Measurements from ENCODE around the gene FOXL3. TPM values are rescaled to one million over a fixed set of nuclear protein-coding genes. Genes with fewer than 3 reads are reported as not detected.

Gene FOXL3
- total RNA-seq, 1 experiment from 2014 or later = not detected

- ChIA-PET RAD21 (ENCODE audit: low non-redundant PET in 1 of 2, low total read pairs in 2 of 2, uncharacterized antibody in 2 of 2, unreplicated experiment in 2 of 2) (no interaction called here), POLR2A (no interaction called here), CTCF (no interaction called here)
- no peak overlapping the region for H3K27ac ChIP-seq (ENCODE audit: low read depth, low read length)
- intact Hi-C loops (cut with micrococcal nuclease) = no loop called here
- H3K36me3 ChIP-seq (ENCODE audit: control insufficient read depth in 1 of 2, insufficient read depth in 2 of 2, low read length in 2 of 2) = no peaks in the 10 kb centered on the region
- H3K9me2 ChIP-seq (ENCODE audit: insufficient read depth) = no peaks in the 10 kb centered on the region
- no peaks in the 10 kb centered on the region for H3K4me1 ChIP-seq (ENCODE audit: control insufficient read depth in 1 of 2, insufficient read depth in 2 of 2, low read length in 2 of 2)
- DNase-seq (ENCODE audit: low read depth, low spot score) (no peak), ATAC-seq (no peak)
- no peak overlapping the region for H2AFZ ChIP-seq (ENCODE audit: low read depth, low read length, poor library complexity, severe bottlenecking)
- no peak overlapping the region for H3K9ac ChIP-seq (ENCODE audit: low read length)
- peaks cover 7 to 12% of the 10 kb centered on the region in 2 experiments; a peak in 2 of 4 replicates for H3K9me3 ChIP-seq (ENCODE audit: control insufficient read depth in 1 of 2, insufficient read depth in 1 of 2, low read depth in 1 of 2, low read length in 2 of 2)
- no peaks in the 10 kb centered on the region for H4K20me1 ChIP-seq (ENCODE audit: insufficient read depth)
- no peak overlapping the region for H3K4me2 ChIP-seq (ENCODE audit: low read length)
- BruUV-seq (replicated peaks) = no TSS peak
- no peaks in the 10 kb centered on the region for H3K79me2 ChIP-seq (ENCODE audit: insufficient read depth, low read length)
- TF ChIP-seq FOSL1 (IDR thresholded peaks at IDR 0.05; ENCODE audit: low read depth) = no peak
- no peak for TF ChIP-seq TCF7L2 (IDR thresholded peaks at IDR 0.05; ENCODE audit: borderline replicate concordance, extremely low read depth, insufficient read depth, insufficient read length)
- TF ChIP-seq ELF1 (IDR thresholded peaks at IDR 0.05; ENCODE audit: borderline replicate concordance, low read depth) = no peak
- TF ChIP-seq ZNF274 (IDR thresholded peaks at IDR 0.05; ENCODE audit: low read depth, low read length) = no peak
- no peak for TF ChIP-seq CBX3 (IDR thresholded peaks at IDR 0.05; ENCODE audit: low read depth)
- no peak for TF ChIP-seq POLR2AphosphoS5 (IDR thresholded peaks at IDR 0.05; ENCODE audit: low read depth, low read length)
- no peak for TF ChIP-seq ZFX (IDR thresholded peaks at IDR 0.05)
- TF ChIP-seq, protein P1, sequence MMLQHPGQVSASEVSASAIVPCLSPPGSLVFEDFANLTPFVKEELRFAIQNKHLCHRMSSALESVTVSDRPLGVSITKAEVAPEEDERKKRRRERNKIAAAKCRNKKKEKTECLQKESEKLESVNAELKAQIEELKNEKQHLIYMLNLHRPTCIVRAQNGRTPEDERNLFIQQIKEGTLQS (IDR thresholded peaks at IDR 0.05) = no peak
- no peak for TF ChIP-seq SRF (IDR thresholded peaks at IDR 0.05; ENCODE audit: low read depth)
- TF ChIP-seq EZH2phosphoT487 (IDR thresholded peaks at IDR 0.05; ENCODE audit: borderline replicate concordance) = no peak
- no peak for TF ChIP-seq JUND (IDR thresholded peaks at IDR 0.05)
- TF ChIP-seq POLR2A (IDR thresholded peaks at IDR 0.05; ENCODE audit: borderline replicate concordance, extremely low read depth, insufficient read depth, insufficient read length) = no peak
- no peak overlapping the region for H3K4me3 ChIP-seq (replicated peaks in 1 of 2; ENCODE audit: low read depth in 1 of 2, low read length in 2 of 2)
- no peaks in the 10 kb centered on the region for H3K27me3 ChIP-seq (ENCODE audit: insufficient read depth, low read length)
These were observed 12.7 kb upstream of the FOXL3 start for GRCh38 chr7:277228-277627.

DNA sequence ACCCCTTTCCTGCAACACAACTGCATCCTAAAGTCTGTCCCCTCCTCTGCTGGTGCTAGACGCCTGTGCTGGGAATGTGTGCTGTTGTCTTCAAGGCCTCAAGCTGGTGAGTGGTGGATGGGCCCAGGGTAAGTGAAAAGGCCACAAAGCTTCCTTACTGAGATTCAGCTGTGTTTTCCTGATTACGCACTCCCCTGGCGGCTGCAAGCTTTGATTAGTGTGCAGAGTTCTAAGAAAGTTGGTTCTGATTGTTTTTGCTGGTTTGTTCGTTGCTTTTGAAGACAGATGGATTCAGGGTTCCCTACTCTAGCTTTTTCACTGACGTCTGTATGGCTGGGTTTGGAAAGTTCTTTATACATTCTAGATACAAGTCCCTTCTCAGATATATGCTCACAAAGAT lies 11.9 kb upstream of the FOXL3 start:
- Histone ChIP-seq H3K9ac (ENCODE audit: low read length) (no peak overlapping the region), H3K4me3 (replicated peaks in 1 of 2; ENCODE audit: low read depth in 1 of 2, low read length in 2 of 2) (no peak overlapping the region), H3K4me1 (ENCODE audit: control insufficient read depth in 1 of 2, insufficient read depth in 2 of 2, low read length in 2 of 2) (no peaks in the 10 kb centered on the region), H3K4me2 (ENCODE audit: low read length) (no peak overlapping the region), H3K36me3 (ENCODE audit: control insufficient read depth in 1 of 2, insufficient read depth in 2 of 2, low read length in 2 of 2) (no peaks in the 10 kb centered on the region), H4K20me1 (ENCODE audit: insufficient read depth) (no peaks in the 10 kb centered on the region), H3K79me2 (ENCODE audit: insufficient read depth, low read length) (no peaks in the 10 kb centered on the region), H3K27ac (ENCODE audit: low read depth, low read length) (no peak overlapping the region), H2AFZ (ENCODE audit: low read depth, low read length, poor library complexity, severe bottlenecking) (no peak overlapping the region), H3K9me3 (ENCODE audit: control insufficient read depth in 1 of 2, insufficient read depth in 1 of 2, low read depth in 1 of 2, low read length in 2 of 2) (peaks cover 7 to 12% of the 10 kb centered on the region in 2 experiments; a peak in 2 of 4 replicates), H3K27me3 (ENCODE audit: insufficient read depth, low read length) (no peaks in the 10 kb centered on the region), H3K9me2 (ENCODE audit: insufficient read depth) (no peaks in the 10 kb centered on the region)
- no TSS peak for BruUV-seq (replicated peaks)
- ChIA-PET CTCF (no interaction called here), POLR2A (no interaction called here), RAD21 (ENCODE audit: low non-redundant PET in 1 of 2, low total read pairs in 2 of 2, uncharacterized antibody in 2 of 2, unreplicated experiment in 2 of 2) (no interaction called here)
- no peak for ATAC-seq
- DNase-seq (ENCODE audit: low read depth, low spot score) = no peak
- intact Hi-C loops (cut with micrococcal nuclease) = no loop called here
- TF ChIP-seq TCF7L2 (IDR thresholded peaks at IDR 0.05; ENCODE audit: borderline replicate concordance, extremely low read depth, insufficient read depth, insufficient read length) (no peak), SIN3A (IDR thresholded peaks at IDR 0.05; ENCODE audit: low read depth) (no peak), CEBPB (IDR thresholded peaks at IDR 0.05; ENCODE audit: low read depth) (no peak), JUND (IDR thresholded peaks at IDR 0.05) (no peak), POLR2AphosphoS5 (IDR thresholded peaks at IDR 0.05; ENCODE audit: low read depth, low read length) (no peak), EZH2phosphoT487 (IDR thresholded peaks at IDR 0.05; ENCODE audit: borderline replicate concordance) (no peak), ZFX (IDR thresholded peaks at IDR 0.05) (no peak), MAX (IDR thresholded peaks at IDR 0.05) (no peak), RAD21 (IDR thresholded peaks at IDR 0.05; ENCODE audit: low read depth) (no peak), SRF (IDR thresholded peaks at IDR 0.05; ENCODE audit: low read depth) (no peak), ELF1 (IDR thresholded peaks at IDR 0.05; ENCODE audit: borderline replicate concordance, low read depth) (no peak)
- TF ChIP-seq, protein P2, sequence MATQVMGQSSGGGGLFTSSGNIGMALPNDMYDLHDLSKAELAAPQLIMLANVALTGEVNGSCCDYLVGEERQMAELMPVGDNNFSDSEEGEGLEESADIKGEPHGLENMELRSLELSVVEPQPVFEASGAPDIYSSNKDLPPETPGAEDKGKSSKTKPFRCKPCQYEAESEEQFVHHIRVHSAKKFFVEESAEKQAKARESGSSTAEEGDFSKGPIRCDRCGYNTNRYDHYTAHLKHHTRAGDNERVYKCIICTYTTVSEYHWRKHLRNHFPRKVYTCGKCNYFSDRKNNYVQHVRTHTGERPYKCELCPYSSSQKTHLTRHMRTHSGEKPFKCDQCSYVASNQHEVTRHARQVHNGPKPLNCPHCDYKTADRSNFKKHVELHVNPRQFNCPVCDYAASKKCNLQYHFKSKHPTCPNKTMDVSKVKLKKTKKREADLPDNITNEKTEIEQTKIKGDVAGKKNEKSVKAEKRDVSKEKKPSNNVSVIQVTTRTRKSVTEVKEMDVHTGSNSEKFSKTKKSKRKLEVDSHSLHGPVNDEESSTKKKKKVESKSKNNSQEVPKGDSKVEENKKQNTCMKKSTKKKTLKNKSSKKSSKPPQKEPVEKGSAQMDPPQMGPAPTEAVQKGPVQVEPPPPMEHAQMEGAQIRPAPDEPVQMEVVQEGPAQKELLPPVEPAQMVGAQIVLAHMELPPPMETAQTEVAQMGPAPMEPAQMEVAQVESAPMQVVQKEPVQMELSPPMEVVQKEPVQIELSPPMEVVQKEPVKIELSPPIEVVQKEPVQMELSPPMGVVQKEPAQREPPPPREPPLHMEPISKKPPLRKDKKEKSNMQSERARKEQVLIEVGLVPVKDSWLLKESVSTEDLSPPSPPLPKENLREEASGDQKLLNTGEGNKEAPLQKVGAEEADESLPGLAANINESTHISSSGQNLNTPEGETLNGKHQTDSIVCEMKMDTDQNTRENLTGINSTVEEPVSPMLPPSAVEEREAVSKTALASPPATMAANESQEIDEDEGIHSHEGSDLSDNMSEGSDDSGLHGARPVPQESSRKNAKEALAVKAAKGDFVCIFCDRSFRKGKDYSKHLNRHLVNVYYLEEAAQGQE (IDR thresholded peaks at IDR 0.05; ENCODE audit: low read depth) = no peak
- TF ChIP-seq, protein P1 (IDR thresholded peaks at IDR 0.05) = no peak
